Activated CD8-positive, alpha-beta memory T cell treated with anti-CD3 and anti-CD28 coated beads, Interleukin-2, amount 50 U/mL, for 24 hours (primary cell): ENCODE measurements around the gene PATZ1.

Experiments
- DNase-seq: peaks from one replicate; pipeline ENCODE4 v3.0.0-alpha.2; 2020; ENCODE audit errors: extremely low read depth

PATZ1 gene

DNA sequence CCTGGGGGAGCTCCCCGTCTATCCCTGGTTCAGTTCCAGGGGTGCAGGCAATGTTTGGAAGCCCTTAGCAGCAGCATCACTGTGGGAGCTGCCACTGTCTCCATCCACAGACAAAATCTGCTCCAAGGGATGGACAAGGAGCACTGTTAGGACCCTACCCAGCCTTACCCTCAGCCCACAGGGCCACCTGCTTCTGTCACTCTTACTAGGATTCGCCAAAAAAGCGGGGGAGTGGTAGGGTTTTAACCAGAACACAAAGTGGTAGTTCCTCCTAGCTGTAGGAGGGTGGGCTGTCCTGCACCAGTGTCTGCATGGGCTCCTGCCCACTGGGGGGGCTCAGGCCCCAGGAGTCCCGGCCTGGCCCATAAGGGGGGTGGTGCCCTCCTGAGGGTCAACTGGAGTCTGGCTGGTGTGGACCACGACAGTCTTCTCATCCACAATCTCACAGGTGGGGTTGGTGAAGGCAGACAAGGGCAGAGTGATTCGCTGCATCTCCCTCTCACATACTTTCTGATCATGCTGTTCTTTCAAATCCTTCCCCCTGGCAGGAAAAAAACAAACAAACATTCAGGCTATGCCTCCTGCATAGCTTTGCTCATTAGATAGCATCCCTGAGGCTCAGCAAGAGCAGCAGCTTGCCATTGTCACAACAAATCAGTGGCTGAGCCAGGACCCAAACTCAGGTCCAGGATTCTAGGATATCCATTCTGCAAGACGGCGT, 63.2 kb downstream of the PATZ1 start:
- no peak for DNase-seq

DNA sequence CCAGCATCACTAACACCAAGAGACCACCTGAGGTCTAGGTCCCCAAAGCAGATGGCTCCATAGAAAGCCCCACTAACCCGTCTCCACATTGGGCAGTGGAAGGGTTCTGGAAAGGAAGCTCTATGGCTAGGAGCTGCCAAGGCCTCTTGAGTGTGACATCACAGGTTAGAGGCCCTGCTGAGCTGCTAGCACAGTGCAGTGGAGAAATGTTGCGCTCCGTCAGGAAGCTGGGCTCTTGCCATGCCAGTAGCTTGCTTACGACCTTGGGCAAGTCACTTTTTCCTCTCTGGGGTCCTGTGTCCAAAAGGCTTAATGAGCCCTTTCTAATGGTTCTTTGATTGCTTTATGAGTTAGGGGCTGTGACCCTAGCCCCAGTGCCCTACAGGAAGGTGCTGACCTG, 64.4 kb downstream of the PATZ1 start:
- no peak for DNase-seq

GRCh38 chr22:31279821-31280505, 66.2 kb downstream of the PATZ1 start:
- DNase-seq: no peak

DNA sequence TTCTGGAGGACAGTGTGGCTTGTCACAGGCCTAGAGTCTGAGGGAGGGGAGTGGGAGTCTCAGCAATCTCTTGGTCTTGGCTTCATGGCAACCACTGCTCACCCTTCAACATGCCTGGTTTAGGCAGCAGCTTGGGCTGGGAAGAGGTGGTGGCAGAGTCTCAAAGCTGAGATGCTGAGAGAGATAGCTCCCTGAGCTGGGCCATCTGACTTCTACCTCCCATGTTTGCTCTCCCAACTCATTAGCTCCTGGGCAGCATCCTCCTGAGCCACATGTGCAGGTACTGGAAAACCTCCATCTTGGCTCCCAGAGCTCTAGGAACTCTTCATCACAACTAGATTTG, 66.8 kb downstream of the PATZ1 start:
- no peak for DNase-seq

GRCh38 chr22:31278626-31279326, 67.4 kb downstream of the PATZ1 start:
- DNase-seq: no peak

GRCh38 chr22:31278151-31278621, 68.0 kb downstream of the PATZ1 start:
- no peak for DNase-seq

- DNase-seq: no peak
These were observed 68.4 kb downstream of the PATZ1 start for GRCh38 chr22:31277741-31278140.

GRCh38 chr22:31276426-31277167, 69.5 kb downstream of the PATZ1 start:
- no peak for DNase-seq
